Parathyroid adenoma (tissue), 2 donors: ENCODE results near the gene APOA1.

Source experiments
- H2AFZ ChIP-seq: fragments of 300-600 bp; sonication (generic); one replicate; pipeline ENCODE4 v1.7.0; 2017; ENCODE audit warnings: antibody characterized with exemption, mild to moderate bottlenecking
- H3K27ac ChIP-seq: fragments of 300-600 bp; sonication (generic); one replicate; pipeline ENCODE4 v1.7.0; 2017
- H3K27me3 ChIP-seq: fragments of 300-600 bp; sonication (generic); one replicate; pipeline ENCODE4 v1.7.0; 2017; ENCODE audit warnings: low read length; ENCODE audit not compliant: control insufficient read depth, insufficient read depth
- H3K36me3 ChIP-seq: fragments of 300-600 bp; sonication (generic); one replicate; pipeline ENCODE4 v1.7.0; 2017; ENCODE audit warnings: low read length; ENCODE audit not compliant: control insufficient read depth, insufficient read depth
- H3K4me1 ChIP-seq: fragments of 300-600 bp; sonication (generic); one replicate; pipeline ENCODE4 v1.7.0; 2017; ENCODE audit warnings: control low read depth
- H3K4me2 ChIP-seq: fragments of 300-600 bp; sonication (generic); one replicate; pipeline ENCODE4 v1.7.0; 2017; ENCODE audit warnings: low read length
- H3K4me3 ChIP-seq: fragments of 300-600 bp; sonication (generic); one replicate; pipeline ENCODE4 v1.7.0; 2017; ENCODE audit warnings: low read depth, low read length
- H3K79me2 ChIP-seq: fragments of 300-600 bp; sonication (generic); one replicate; pipeline ENCODE4 v1.7.0; 2017; ENCODE audit warnings: control low read depth
- H3K9ac ChIP-seq: fragments of 300-600 bp; sonication (generic); one replicate; pipeline ENCODE4 v1.7.0; 2017; ENCODE audit warnings: mild to moderate bottlenecking
- H3K9me3 ChIP-seq: fragments of 300-600 bp; sonication (generic); one replicate; pipeline ENCODE4 v1.7.0; 2017; ENCODE audit warnings: low read length; ENCODE audit not compliant: control insufficient read depth
- TF ChIP-seq, protein P1 (sequence below): fragments of 300-600 bp; sonication (generic); IDR thresholded peaks from one replicate; pipeline ENCODE4 v1.7.0; 2017; ENCODE audit warnings: antibody characterized with exemption, mild to moderate bottlenecking
- donor health status: primary hyperparathyroidism.

The APOA1 gene

DNA sequence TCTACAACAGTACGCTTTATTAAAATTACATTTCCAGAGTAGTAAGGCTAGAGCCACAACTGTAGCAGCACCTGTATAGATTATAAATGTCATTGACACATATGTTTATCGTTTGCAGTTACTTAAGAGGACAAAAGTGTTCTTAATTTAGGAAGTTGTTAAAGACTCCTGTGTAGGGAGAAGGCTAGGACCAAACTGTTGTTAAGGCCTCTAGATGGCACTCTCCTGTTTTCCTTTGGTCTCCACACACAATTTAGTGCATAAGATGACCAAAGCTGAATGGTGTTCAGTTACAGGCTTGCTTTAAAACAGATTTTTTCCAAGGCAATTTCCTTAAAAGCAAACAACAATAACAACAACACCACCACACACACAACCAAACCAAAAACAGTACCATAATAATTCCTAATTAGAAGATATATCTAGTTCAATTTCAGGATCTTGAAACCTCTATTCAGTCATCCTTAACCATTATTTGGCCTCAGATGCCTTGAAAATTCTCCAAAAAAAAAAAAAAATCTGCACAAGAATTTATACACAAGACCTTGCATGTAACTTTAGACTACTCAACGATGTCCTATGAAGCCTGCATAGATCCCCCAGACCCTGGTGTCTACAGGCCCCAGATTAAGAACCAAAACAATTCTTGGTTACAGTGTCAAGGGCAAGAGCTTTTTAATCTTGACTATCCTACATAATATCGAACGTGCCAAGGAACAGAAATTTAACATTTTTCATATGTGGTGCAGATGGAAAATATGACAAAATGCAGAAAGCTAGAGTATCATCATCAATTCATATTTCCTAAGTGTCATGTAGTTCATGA lies 42.6 kb upstream of the APOA1 start:
- no peaks in the 10 kb centered on the region for H3K27me3 ChIP-seq
- no peak overlapping the region for H3K27ac ChIP-seq
- H2AFZ ChIP-seq = no peak overlapping the region
- H3K79me2 ChIP-seq = no peaks in the 10 kb centered on the region
- no peak overlapping the region for H3K4me3 ChIP-seq
- no peaks in the 10 kb centered on the region for H3K9me3 ChIP-seq
- no peak overlapping the region for H3K4me2 ChIP-seq
- TF ChIP-seq, protein P1, sequence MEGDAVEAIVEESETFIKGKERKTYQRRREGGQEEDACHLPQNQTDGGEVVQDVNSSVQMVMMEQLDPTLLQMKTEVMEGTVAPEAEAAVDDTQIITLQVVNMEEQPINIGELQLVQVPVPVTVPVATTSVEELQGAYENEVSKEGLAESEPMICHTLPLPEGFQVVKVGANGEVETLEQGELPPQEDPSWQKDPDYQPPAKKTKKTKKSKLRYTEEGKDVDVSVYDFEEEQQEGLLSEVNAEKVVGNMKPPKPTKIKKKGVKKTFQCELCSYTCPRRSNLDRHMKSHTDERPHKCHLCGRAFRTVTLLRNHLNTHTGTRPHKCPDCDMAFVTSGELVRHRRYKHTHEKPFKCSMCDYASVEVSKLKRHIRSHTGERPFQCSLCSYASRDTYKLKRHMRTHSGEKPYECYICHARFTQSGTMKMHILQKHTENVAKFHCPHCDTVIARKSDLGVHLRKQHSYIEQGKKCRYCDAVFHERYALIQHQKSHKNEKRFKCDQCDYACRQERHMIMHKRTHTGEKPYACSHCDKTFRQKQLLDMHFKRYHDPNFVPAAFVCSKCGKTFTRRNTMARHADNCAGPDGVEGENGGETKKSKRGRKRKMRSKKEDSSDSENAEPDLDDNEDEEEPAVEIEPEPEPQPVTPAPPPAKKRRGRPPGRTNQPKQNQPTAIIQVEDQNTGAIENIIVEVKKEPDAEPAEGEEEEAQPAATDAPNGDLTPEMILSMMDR = peak; percentile 41
- no peaks in the 10 kb centered on the region for H3K36me3 ChIP-seq
- peaks cover 6% of the 10 kb centered on the region for H3K4me1 ChIP-seq
- H3K9ac ChIP-seq = no peak overlapping the region

- H3K27ac ChIP-seq = peak overlapping the region; percentile 24
- peaks cover 6% of the 10 kb centered on the region for H3K4me1 ChIP-seq
- H3K9me3 ChIP-seq = no peaks in the 10 kb centered on the region
- peak overlapping the region; percentile 8 for H3K4me2 ChIP-seq
- TF ChIP-seq, protein P1 = no peak
- H3K36me3 ChIP-seq = no peaks in the 10 kb centered on the region
- H3K27me3 ChIP-seq = no peaks in the 10 kb centered on the region
- H3K79me2 ChIP-seq = no peaks in the 10 kb centered on the region
- no peak overlapping the region for H3K4me3 ChIP-seq
- H3K9ac ChIP-seq = no peak overlapping the region
- no peak overlapping the region for H2AFZ ChIP-seq
Measured at GRCh38 chr11:116876656-116877055, 39.2 kb upstream of the APOA1 start.

- Histone ChIP-seq H3K36me3 (no peaks in the 10 kb centered on the region), H3K9me3 (no peaks in the 10 kb centered on the region), H3K9ac (no peak overlapping the region), H3K79me2 (no peaks in the 10 kb centered on the region), H3K27ac (no peak overlapping the region), H3K27me3 (no peaks in the 10 kb centered on the region), H2AFZ (no peak overlapping the region), H3K4me1 (peaks cover 6% of the 10 kb centered on the region), H3K4me2 (no peak overlapping the region), H3K4me3 (no peak overlapping the region)
- TF ChIP-seq, protein P1 = no peak
Measured at GRCh38 chr11:116875194-116875593, 37.8 kb upstream of the APOA1 start.

GRCh38 chr11:116874251-116874650 lies 36.8 kb upstream of the APOA1 start:
- H3K9ac ChIP-seq = no peak overlapping the region
- H3K36me3 ChIP-seq = no peaks in the 10 kb centered on the region
- no peak overlapping the region for H3K4me3 ChIP-seq
- H3K4me1 ChIP-seq = peaks cover 6% of the 10 kb centered on the region
- no peaks in the 10 kb centered on the region for H3K27me3 ChIP-seq
- TF ChIP-seq, protein P1 = no peak
- no peak overlapping the region for H2AFZ ChIP-seq
- H3K27ac ChIP-seq = no peak overlapping the region
- no peak overlapping the region for H3K4me2 ChIP-seq
- no peaks in the 10 kb centered on the region for H3K79me2 ChIP-seq
- no peaks in the 10 kb centered on the region for H3K9me3 ChIP-seq

GRCh38 chr11:116873381-116873780 lies 36.0 kb upstream of the APOA1 start:
- Histone ChIP-seq H3K36me3 (no peaks in the 10 kb centered on the region), H3K9me3 (no peaks in the 10 kb centered on the region), H3K4me2 (no peak overlapping the region), H3K27ac (no peak overlapping the region), H3K9ac (no peak overlapping the region), H3K4me1 (peaks cover 6% of the 10 kb centered on the region), H3K4me3 (no peak overlapping the region), H3K27me3 (no peaks in the 10 kb centered on the region), H2AFZ (no peak overlapping the region), H3K79me2 (no peaks in the 10 kb centered on the region)
- TF ChIP-seq, protein P1 = no peak
